Measurements from ENCODE around the gene EEF2. TPM values are rescaled to one million over a fixed set of nuclear protein-coding genes. Genes with fewer than 3 reads are reported as not detected.
A peak's percentile ranks its signal among the peaks of the same experiment; 100 is the strongest.

EEF2 gene
- total and polyA plus RNA-seq, 2 of the 4 experiments (the other 2 are of a cell fraction) = 1,505 to 2,161 TPM

- Histone ChIP-seq H2AK9ac (replicated peaks; ENCODE audit: low read depth, low read length, poor library complexity) (peak overlapping the region; percentile 42), H2BK120ac (ENCODE audit: low read depth, low read length) (no peak overlapping the region), H3K18ac (ENCODE audit: low read depth, low read length) (no peak overlapping the region), H3K79me1 (ENCODE audit: low read depth in 1 of 2, low read length in 2 of 2) (peaks cover 15 to 83% of the 10 kb centered on the region in 2 experiments), H3K9me3 (ENCODE audit: control insufficient read depth, insufficient read depth, low read length) (no peaks in the 10 kb centered on the region), H4K8ac (ENCODE audit: low read depth in 2 of 2, low read length in 2 of 2) (no peak overlapping the region), H3K56ac (ENCODE audit: extremely low read depth, insufficient read depth, low read length) (no peak overlapping the region), H2AK5ac (ENCODE audit: low read depth, low read length) (no peak overlapping the region), H3K4me2 (ENCODE audit: low read depth, low read length) (no peak overlapping the region), H3K9ac (ENCODE audit: low read depth, low read length) (no peak overlapping the region), H2AFZ (replicated peaks; ENCODE audit: low read length, poor library complexity) (no peak overlapping the region), H3K23ac (ENCODE audit: low read depth, low read length) (no peak overlapping the region), H2BK15ac (ENCODE audit: low read depth, low read length) (no peak overlapping the region), H4K20me1 (ENCODE audit: insufficient read depth, low read length) (peaks cover 95% of the 10 kb centered on the region), H3K4me1 (ENCODE audit: control insufficient read depth, insufficient read depth, low read length) (no peaks in the 10 kb centered on the region), H3K9me1 (ENCODE audit: insufficient read depth, low read length) (peaks cover 13% of the 10 kb centered on the region), H3K14ac (replicated peaks; ENCODE audit: low read depth, low read length) (no peak overlapping the region), H3K4me3 (ENCODE audit: insufficient read depth, low read depth, low read length) (no peak overlapping the region), H3K27ac (ENCODE audit: insufficient read depth, low read length) (no peak overlapping the region), H4K91ac (ENCODE audit: insufficient read depth, low read depth, low read length) (no peak overlapping the region), H3K27me3 (ENCODE audit: control insufficient read depth, insufficient read depth, low read length) (no peaks in the 10 kb centered on the region), H3K36me3 (ENCODE audit: control insufficient read depth, insufficient read depth, low read length) (peaks cover 73% of the 10 kb centered on the region), H4K5ac (ENCODE audit: low read depth, low read length) (no peak overlapping the region), H2BK20ac (ENCODE audit: low read depth, low read length) (no peak overlapping the region), H2BK5ac (ENCODE audit: low read depth, low read length, poor library complexity, severe bottlenecking) (no peak overlapping the region), H3K4ac (ENCODE audit: low read depth, low read length) (no peak overlapping the region)
- intact Hi-C loops (cut with micrococcal nuclease) (no loop called here), in situ Hi-C loops (cut with MboI; ENCODE audit: low sequenced_read_pairs) (no loop called here), dilution Hi-C loops (cut with HindIII; ENCODE audit: low sequenced_read_pairs, unreplicated experiment) (no loop called here)
- WGBS, 2 experiments (ENCODE audit: extremely low coverage in 2 of 2, insufficient read length in 1 of 2) = 96% methylated on average over 35 of the region's 86 CpGs; no CpG with 5 or more reads in 1 of the 2 experiments
- CTCF ChIA-PET = no interaction called here
- TF ChIP-seq RFX5 (IDR thresholded peaks at IDR 0.05; ENCODE audit: low read depth, low read length) = no peak
- TF ChIP-seq RAD21 (IDR thresholded peaks at IDR 0.05; ENCODE audit: low read length) = no peak
- no peak for TF ChIP-seq CEBPB (IDR thresholded peaks at IDR 0.05; ENCODE audit: low read depth, low read length)
- TF ChIP-seq BHLHE40 (IDR thresholded peaks at IDR 0.05; ENCODE audit: low read depth, low read length) = no peak
- no peak for TF ChIP-seq MAFK (IDR thresholded peaks at IDR 0.05; ENCODE audit: low read depth, low read length)
- TF ChIP-seq MXI1 (IDR thresholded peaks at IDR 0.05; ENCODE audit: borderline replicate concordance, low read depth, low read length) = no peak
- TF ChIP-seq POLR2A (IDR thresholded peaks at IDR 0.05; ENCODE audit: low read depth, low read length) = no peak
- TF ChIP-seq MAZ (IDR thresholded peaks at IDR 0.05; ENCODE audit: borderline replicate concordance, low read depth, low read length) = no peak
- TF ChIP-seq RCOR1 (IDR thresholded peaks at IDR 0.05; ENCODE audit: insufficient replicate concordance, low read length) = no peak
- POLR2A ChIA-PET (ENCODE audit: unreplicated experiment) = no interaction called here
- ATAC-seq (ENCODE audit: low read depth) (no peak), DNase-seq (no peak)
- no TSS peak for BruUV-seq (replicated peaks)
Observed at GRCh38 chr19:3958836-3959765, 26.2 kb downstream of the EEF2 start.
